H9 (cell line): ENCODE data around the gene MICU1. TPM values are rescaled to one million over a fixed set of nuclear protein-coding genes. Genes with fewer than 3 reads are reported as not detected.

Experiments
- DNase-seq: peaks from one replicate; pipeline ENCODE4 v3.0.0-alpha.2; 2017
- H2AFZ ChIP-seq: one replicate; pipeline ENCODE4 v1.6.1; 2013; ENCODE audit warnings: mild to moderate bottlenecking, low read length, control low read depth, moderate library complexity
- H2AK5ac ChIP-seq: 2 replicates; pipeline ENCODE4 v1.6.1; 2013; ENCODE audit warnings: low read length, control low read depth, mixed read lengths; ENCODE audit not compliant: insufficient read length
- H2BK120ac ChIP-seq: one replicate; pipeline ENCODE4 v1.6.1; 2013; ENCODE audit warnings: low read depth, mild to moderate bottlenecking, low read length, control low read depth, inconsistent platforms; ENCODE audit not compliant: poor library complexity, severe bottlenecking
- H2BK12ac ChIP-seq: 2 replicates; pipeline ENCODE4 v1.6.1; 2013; ENCODE audit warnings: low read length, control low read depth, mixed read lengths, low read depth; ENCODE audit not compliant: insufficient read length
- H2BK15ac ChIP-seq: 2 replicates; pipeline ENCODE4 v1.6.1; 2013; ENCODE audit warnings: low read depth, low read length, control low read depth
- H2BK20ac ChIP-seq: one replicate; pipeline ENCODE4 v1.6.1; 2013; ENCODE audit warnings: low read depth, mild to moderate bottlenecking, low read length, control low read depth, inconsistent platforms; ENCODE audit not compliant: poor library complexity, severe bottlenecking
- H2BK5ac ChIP-seq: 2 replicates; pipeline ENCODE4 v1.6.1; 2013; ENCODE audit warnings: low read length, control low read depth, mixed read lengths; ENCODE audit not compliant: insufficient read length
- H3K14ac ChIP-seq: 2 replicates; pipeline ENCODE4 v1.6.1; 2013; ENCODE audit warnings: low read length, control low read depth; ENCODE audit not compliant: insufficient read depth
- H3K18ac ChIP-seq: 2 replicates; pipeline ENCODE4 v1.6.1; 2013; ENCODE audit warnings: low read depth, mild to moderate bottlenecking, mixed read lengths, low read length, control low read depth; ENCODE audit not compliant: insufficient read length
- H3K23ac ChIP-seq: 2 replicates; pipeline ENCODE4 v1.6.1; 2013; ENCODE audit warnings: low read length, control low read depth, mixed read lengths, low read depth; ENCODE audit not compliant: insufficient read length
- H3K23me2 ChIP-seq: 2 replicates; pipeline ENCODE4 v1.6.1; 2013; ENCODE audit warnings: low read depth, mild to moderate bottlenecking, mixed read lengths, low read length, control low read depth; ENCODE audit not compliant: insufficient read length, poor library complexity, severe bottlenecking
- H3K27ac ChIP-seq: 2 replicates; pipeline ENCODE4 v1.5.1; 2013; ENCODE audit warnings: low read length, control low read depth, mixed read lengths, low read depth; ENCODE audit not compliant: insufficient read length
- H3K27me3 ChIP-seq: 2 replicates; pipeline ENCODE4 v1.6.1; 2013; ENCODE audit warnings: low read length, control low read depth, inconsistent platforms; ENCODE audit not compliant: insufficient read depth
- H3K4ac ChIP-seq: 2 replicates; pipeline ENCODE4 v1.6.1; 2013; ENCODE audit warnings: low read depth, mild to moderate bottlenecking, control low read depth, inconsistent platforms, low read length, moderate library complexity
- H3K4me1 ChIP-seq: 2 replicates; pipeline ENCODE4 v1.6.1; 2013; ENCODE audit warnings: low read length, control low read depth, inconsistent platforms; ENCODE audit not compliant: insufficient read depth
- H3K4me2 ChIP-seq: 2 replicates; pipeline ENCODE4 v1.6.1; 2013; ENCODE audit warnings: low read length, control low read depth, mixed read lengths; ENCODE audit not compliant: insufficient read length, insufficient read depth
- H3K56ac ChIP-seq: 2 replicates; pipeline ENCODE4 v1.6.1; 2013; ENCODE audit warnings: low read depth, mild to moderate bottlenecking, mixed read lengths, low read length, control low read depth; ENCODE audit not compliant: insufficient read length
- H3K79me1 ChIP-seq: 2 replicates; pipeline ENCODE4 v1.6.1; 2013; ENCODE audit warnings: low read depth, mild to moderate bottlenecking, moderate library complexity, low read length, control low read depth, inconsistent platforms; ENCODE audit not compliant: insufficient read depth, poor library complexity, severe bottlenecking
- H3K79me2 ChIP-seq: 2 replicates; pipeline ENCODE4 v1.6.1; 2013; ENCODE audit warnings: low read length, control low read depth, inconsistent platforms; ENCODE audit not compliant: insufficient read depth
- H3K9ac ChIP-seq: 2 replicates; pipeline ENCODE4 v1.6.1; 2013; ENCODE audit warnings: low read length, control low read depth, mixed read lengths; ENCODE audit not compliant: insufficient read length; ENCODE audit errors: extremely low read depth
- H3K9me3 ChIP-seq: one replicate; pipeline ENCODE4 v1.6.1; 2013; ENCODE audit warnings: low read depth, low read length, inconsistent platforms; ENCODE audit not compliant: control insufficient read depth
- H3T11ph ChIP-seq: one replicate; pipeline ENCODE4 v1.6.1; 2013; ENCODE audit warnings: mild to moderate bottlenecking, low read length, control low read depth, inconsistent platforms
- H4K20me1 ChIP-seq: one replicate; pipeline ENCODE4 v1.6.1; 2013; ENCODE audit not compliant: control insufficient read depth, insufficient read length, insufficient read depth
- H4K5ac ChIP-seq: 2 replicates; pipeline ENCODE4 v1.6.1; 2013; ENCODE audit warnings: low read depth, mild to moderate bottlenecking, mixed read lengths, low read length, control low read depth; ENCODE audit not compliant: insufficient read length
- H4K8ac ChIP-seq: replicated peaks from 2 replicates; pipeline ENCODE4 v1.6.1; 2013; ENCODE audit warnings: low read length, control low read depth, mixed read lengths, low read depth; ENCODE audit not compliant: insufficient read length
- H4K91ac ChIP-seq: 2 replicates; pipeline ENCODE4 v1.6.1; 2013; ENCODE audit warnings: low read depth, mild to moderate bottlenecking, moderate library complexity, mixed read lengths, low read length, control low read depth; ENCODE audit not compliant: insufficient read length
- H3K27ac Mint-ChIP-seq, 3 experiments: 2 replicates in 2 of 3; 3 replicates in 1 of 3; pipeline ENCODE4 v1.8.0; 2020 to 2021; ENCODE audit warnings: mixed read lengths in 3 of 3, mild to moderate bottlenecking in 1 of 3, moderate library complexity in 1 of 3
- H3K27me3 Mint-ChIP-seq: 2 replicates; pipeline ENCODE4 v1.8.0; 2021; ENCODE audit warnings: low read depth, mild to moderate bottlenecking, moderate library complexity, mixed read lengths
- H3K36me3 Mint-ChIP-seq, 3 experiments: 2 replicates in 2 of 3; 3 replicates in 1 of 3; pipeline ENCODE4 v1.8.0; 2020 to 2021; ENCODE audit warnings: low read depth in 3 of 3, mixed read lengths in 3 of 3; ENCODE audit not compliant: insufficient read depth in 1 of 3
- H3K4me1 Mint-ChIP-seq, 2 experiments: 2 replicates each; pipeline ENCODE4 v1.8.0; 2020; ENCODE audit warnings: mixed read lengths in 2 of 2
- H3K4me3 Mint-ChIP-seq, 2 experiments: 2 replicates in 1 of 2; 3 replicates in 1 of 2; pipeline ENCODE4 v1.8.0; 2020 to 2021; ENCODE audit warnings: mild to moderate bottlenecking in 2 of 2, mixed read lengths in 2 of 2, moderate library complexity in 1 of 2
- H3K9me3 Mint-ChIP-seq, 2 experiments: 2 replicates in 1 of 2; 3 replicates in 1 of 2; pipeline ENCODE4 v1.8.0; 2020; ENCODE audit warnings: mild to moderate bottlenecking in 2 of 2, mixed read lengths in 2 of 2, moderate library complexity in 1 of 2
- CTCF ChIP-seq: fragments of 200-600 bp; sonication (generic); conservative IDR thresholded peaks from 3 replicates; pipeline ENCODE4 v1.8.0; 2021; ENCODE audit warnings: antibody characterized with exemption, mild to moderate bottlenecking
- WGBS: extraction: QIAGEN DNeasy Blood & Tissue Kit; methylation state at CpG from one replicate; pipeline ENCODE4 v1.1.7; 2013; ENCODE audit warnings: missing lambda C conversion rate, low lambda C conversion rate, mixed read lengths; ENCODE audit not compliant: insufficient read length; ENCODE audit errors: extremely low coverage; 5-methylcytosine and 5-hydroxymethylcytosine counted together
- total RNA-seq: library from RNA; stranded (reverse); gene quantifications from 2 replicates; pipeline ENCODE4 v1.2.1, GENCODE V29; 2021

MICU1 gene
- total RNA-seq, 1 experiment from 2014 or later, result 33.2 TPM

GRCh38 chr10:72429931-72430330 lies 195.9 kb downstream of the MICU1 start:
- no peaks in the 10 kb centered on the region for H3K4me1 ChIP-seq
- no peak overlapping the region for H3K14ac ChIP-seq
- H3K27me3 Mint-ChIP-seq, result no peaks in the 10 kb centered on the region
- TF ChIP-seq CTCF, result no peak
- H3K4me1 Mint-ChIP-seq, result peaks cover 14 to 18% of the 10 kb centered on the region in 2 experiments
- H3K23me2 ChIP-seq, result no peaks in the 10 kb centered on the region
- H3K27ac ChIP-seq, result no peak overlapping the region
- H3K4me3 Mint-ChIP-seq, result no peak overlapping the region
- no peak overlapping the region for H3K56ac ChIP-seq
- H3K79me1 ChIP-seq, result no peaks in the 10 kb centered on the region
- H2AFZ ChIP-seq, result no peak overlapping the region
- H2BK15ac ChIP-seq, result no peak overlapping the region
- H3K9me3 ChIP-seq, result no peaks in the 10 kb centered on the region
- H4K5ac ChIP-seq, result no peak overlapping the region
- no peaks in the 10 kb centered on the region for H3K27me3 ChIP-seq
- H3K4ac ChIP-seq, result no peak overlapping the region
- no peaks in the 10 kb centered on the region for H3K36me3 Mint-ChIP-seq
- no peak overlapping the region for H2BK20ac ChIP-seq
- no peaks in the 10 kb centered on the region for H3K79me2 ChIP-seq
- no peak overlapping the region for H2AK5ac ChIP-seq
- no peak for DNase-seq
- H3K18ac ChIP-seq, result no peak overlapping the region
- H3T11ph ChIP-seq, result no peak overlapping the region
- no peak overlapping the region for H4K91ac ChIP-seq
- WGBS, result no CpG with 5 or more reads among the region's 1 CpG
- no peaks in the 10 kb centered on the region for H4K20me1 ChIP-seq
- H2BK5ac ChIP-seq, result no peak overlapping the region
- H3K9me3 Mint-ChIP-seq, result no peaks in the 10 kb centered on the region
- no peak overlapping the region for H3K23ac ChIP-seq
- no peak overlapping the region for H3K4me2 ChIP-seq
- no peak overlapping the region for H2BK120ac ChIP-seq
- H4K8ac ChIP-seq, result no peak overlapping the region
- H3K9ac ChIP-seq, result no peak overlapping the region
- H2BK12ac ChIP-seq, result no peak overlapping the region
- H3K27ac Mint-ChIP-seq, result no peak overlapping the region
